Coronary artery (tissue), 2 donors: Measurements from ENCODE around the gene SIGLEC14.
A peak's percentile ranks its signal among the peaks of the same experiment; 100 is the strongest.

Source experiments
- DNase-seq: peaks from one replicate; pipeline ENCODE4 v3.0.0-alpha.2; 2017; ENCODE audit warnings: low spot score
- H3K27ac ChIP-seq, 2 donors: fragments of 200-600 bp; sonication (generic); one replicate each; pipeline ENCODE4 v1.5.1; 2016 to 2019
- H3K4me3 ChIP-seq: fragments of 200-600 bp; sonication (generic); 2 replicates; pipeline ENCODE4 v1.5.1; 2016; ENCODE audit warnings: mild to moderate bottlenecking, moderate library complexity
- TF ChIP-seq, protein P1 (sequence below): fragments of 200-600 bp; sonication (generic); IDR thresholded peaks from one replicate; pipeline ENCODE4 v1.5.1; 2019; ENCODE audit warnings: antibody characterized with exemption

SIGLEC14 gene

DNA sequence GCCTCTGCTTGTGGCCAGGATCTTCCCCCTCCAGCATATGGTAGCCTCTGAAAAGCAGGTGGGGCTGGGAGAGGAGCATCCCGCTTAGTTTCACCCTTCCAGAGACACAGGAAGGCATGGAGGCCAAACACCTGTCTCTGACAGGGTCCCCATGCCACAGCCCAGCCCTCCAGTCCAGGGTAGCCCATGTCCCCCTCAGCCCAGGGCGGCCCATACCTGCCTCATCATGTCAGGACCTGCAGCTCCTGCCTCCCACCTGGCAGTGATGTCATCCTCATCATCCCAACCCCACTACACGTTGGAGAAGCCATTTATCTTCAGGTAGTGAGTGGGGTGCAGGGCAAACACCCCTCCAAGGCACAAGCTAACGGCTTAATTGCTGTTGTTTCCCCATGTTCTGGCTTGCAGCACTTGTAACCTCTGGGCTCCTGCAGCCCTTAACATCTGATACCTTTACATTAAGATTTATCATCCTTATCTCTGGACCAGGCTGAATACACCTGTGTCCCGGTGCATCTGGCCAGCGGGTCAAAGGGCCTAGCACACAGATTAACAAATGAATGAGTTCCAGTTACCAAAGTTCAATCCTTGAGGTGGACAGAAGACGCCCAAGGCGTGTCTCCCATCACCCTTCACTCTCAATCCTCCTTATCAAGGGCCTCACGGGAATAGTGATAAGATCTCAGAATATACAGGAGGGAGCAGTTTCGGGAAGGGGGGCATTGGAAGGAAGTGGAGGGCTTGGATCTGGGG lies 53.3 kb downstream of the SIGLEC14 start:
- no peak overlapping the region for H3K27ac ChIP-seq
- peak overlapping the region; percentile 78 for H3K4me3 ChIP-seq
- no peak for DNase-seq
- TF ChIP-seq, protein P1, sequence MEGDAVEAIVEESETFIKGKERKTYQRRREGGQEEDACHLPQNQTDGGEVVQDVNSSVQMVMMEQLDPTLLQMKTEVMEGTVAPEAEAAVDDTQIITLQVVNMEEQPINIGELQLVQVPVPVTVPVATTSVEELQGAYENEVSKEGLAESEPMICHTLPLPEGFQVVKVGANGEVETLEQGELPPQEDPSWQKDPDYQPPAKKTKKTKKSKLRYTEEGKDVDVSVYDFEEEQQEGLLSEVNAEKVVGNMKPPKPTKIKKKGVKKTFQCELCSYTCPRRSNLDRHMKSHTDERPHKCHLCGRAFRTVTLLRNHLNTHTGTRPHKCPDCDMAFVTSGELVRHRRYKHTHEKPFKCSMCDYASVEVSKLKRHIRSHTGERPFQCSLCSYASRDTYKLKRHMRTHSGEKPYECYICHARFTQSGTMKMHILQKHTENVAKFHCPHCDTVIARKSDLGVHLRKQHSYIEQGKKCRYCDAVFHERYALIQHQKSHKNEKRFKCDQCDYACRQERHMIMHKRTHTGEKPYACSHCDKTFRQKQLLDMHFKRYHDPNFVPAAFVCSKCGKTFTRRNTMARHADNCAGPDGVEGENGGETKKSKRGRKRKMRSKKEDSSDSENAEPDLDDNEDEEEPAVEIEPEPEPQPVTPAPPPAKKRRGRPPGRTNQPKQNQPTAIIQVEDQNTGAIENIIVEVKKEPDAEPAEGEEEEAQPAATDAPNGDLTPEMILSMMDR = no peak
